Fibroblast of the conjunctiva (primary cell): Measurements from ENCODE around the gene ZNF446.
"Not testable (repeated sequence)": the region's sequence is repeated elsewhere in the genome, so short reads cannot be mapped to it uniquely, and the experiment has no call there.

ENCODE experiments used
- DNase-seq: peaks from one replicate; pipeline ENCODE4 v3.0.0-alpha.2; 2010; ENCODE audit warnings: low read depth

Gene ZNF446

GRCh38 chr19:58507602-58508223 lies 31.6 kb downstream of the ZNF446 start:
- DNase-seq: not testable (repeated sequence)

- no peak for DNase-seq
These were observed 33.6 kb downstream of the ZNF446 start for GRCh38 chr19:58509731-58510083.

- no peak for DNase-seq
These were observed 34.1 kb downstream of the ZNF446 start for GRCh38 chr19:58510084-58510862.

GRCh38 chr19:58511353-58512208 lies 35.4 kb downstream of the ZNF446 start, which contains the start of gene SLC27A5:
TSS of gene SLC27A5 (minus strand) at chr19:58511992. CDS start at chr19:58511955, 37 bp downstream.
- no peak for DNase-seq

GRCh38 chr19:58513213-58513693 lies 37.1 kb downstream of the ZNF446 start:
- no peak for DNase-seq

- DNase-seq: peak; percentile 81
These were observed 37.8 kb downstream of the ZNF446 start for GRCh38 chr19:58513694-58514563.

- DNase-seq: no peak
These were observed 38.4 kb downstream of the ZNF446 start for GRCh38 chr19:58514564-58515022.

GRCh38 chr19:58515259-58515658 lies 39.1 kb downstream of the ZNF446 start:
- DNase-seq: no peak

GRCh38 chr19:58516246-58516836 lies 40.2 kb downstream of the ZNF446 start:
- no peak for DNase-seq

GRCh38 chr19:58516964-58517833 lies 41.0 kb downstream of the ZNF446 start:
- no peak for DNase-seq

GRCh38 chr19:58518256-58519086 lies 42.3 kb downstream of the ZNF446 start:
- no peak for DNase-seq

- DNase-seq: peak; percentile 50
These were observed 42.9 kb downstream of the ZNF446 start for GRCh38 chr19:58519087-58519354.

- peak; percentile 95 for DNase-seq
These were observed 43.5 kb downstream of the ZNF446 start, which contains the start of gene ZBTB45 for GRCh38 chr19:58519355-58520256. TSS of gene ZBTB45 (minus strand) at chr19:58519810. CDS start at chr19:58517673, 2,137 bp downstream.

- no peak for DNase-seq
These were observed 44.1 kb downstream of the ZNF446 start for GRCh38 chr19:58520257-58520599.

- no peak for DNase-seq
These were observed 45.5 kb downstream of the ZNF446 start for GRCh38 chr19:58521651-58522050.

GRCh38 chr19:58522709-58523108 lies 46.6 kb downstream of the ZNF446 start:
- DNase-seq: no peak

GRCh38 chr19:58529405-58529804 lies 53.3 kb downstream of the ZNF446 start:
- DNase-seq: no peak
